ENCODE measurements around the gene PLCG2.

- TF ChIP-seq CTCF (IDR thresholded peaks at IDR 0.05; ENCODE audit: low read depth, low read length) (no peak), POLR2A (IDR thresholded peaks at IDR 0.05; ENCODE audit: extremely low read depth, insufficient read length) (no peak), MAX (IDR thresholded peaks at IDR 0.05; ENCODE audit: low read depth, low read length) (no peak)
Observed at GRCh38 chr16:81907681-81908080, 128.6 kb downstream of the PLCG2 start.

Data from NB4 (cell line).